GM12878 (cell line): ENCODE measurements around the gene RAB3C.

ENCODE experiments used
- CTCF ChIP-seq, 3 experiments: IDR thresholded peaks in 2 of 3; conservative IDR thresholded peaks in 1 of 3; 2 replicates each; pipeline ENCODE4 v1.5.1; 2011; ENCODE audit warnings: low read depth in 3 of 3, low read length in 3 of 3, mild to moderate bottlenecking in 3 of 3, control low read depth in 2 of 3, moderate library complexity in 2 of 3, inconsistent platforms in 1 of 3, mixed read lengths in 1 of 3; ENCODE audit not compliant: control insufficient read depth in 2 of 3, insufficient read depth in 1 of 3; ENCODE audit errors: extremely low read depth in 1 of 3
- NRF1 ChIP-seq: conservative IDR thresholded peaks from 2 replicates; pipeline ENCODE4 v1.6.1; 2011; ENCODE audit warnings: mild to moderate bottlenecking, low read depth, low read length, improper control_type of control experiment
- PAX5 ChIP-seq: IDR thresholded peaks from 2 replicates; pipeline ENCODE4 v1.6.1; 2011; ENCODE audit warnings: low read depth, low read length, borderline replicate concordance
- POLR2AphosphoS5 ChIP-seq: IDR thresholded peaks from 2 replicates; pipeline ENCODE4 v1.6.1; 2011; ENCODE audit warnings: mild to moderate bottlenecking, low read length, inconsistent platforms
- WRNIP1 ChIP-seq: IDR thresholded peaks from 2 replicates; pipeline ENCODE4 v1.6.1; 2011; ENCODE audit warnings: low read depth, low read length, improper control_type of control experiment, borderline replicate concordance
- ZNF24 ChIP-seq: fragments of 450-650 bp; IDR thresholded peaks from 2 replicates; pipeline ENCODE4 v1.6.1; 2017; ENCODE audit warnings: antibody characterized with exemption, mild to moderate bottlenecking
- ZNF592 ChIP-seq: fragments of 450-650 bp; IDR thresholded peaks from 2 replicates; pipeline ENCODE4 v1.6.1; 2017; ENCODE audit warnings: mild to moderate bottlenecking, moderate library complexity
- TF ChIP-seq, protein P1 (sequence below): fragments of 450-650 bp; IDR thresholded peaks from 2 replicates; pipeline ENCODE4 v1.6.1; 2016; ENCODE audit warnings: mild to moderate bottlenecking
- TF ChIP-seq, protein P2 (sequence below): fragments of 450-650 bp; IDR thresholded peaks from 2 replicates; pipeline ENCODE4 v1.6.1; 2017; ENCODE audit warnings: mild to moderate bottlenecking, moderate library complexity

- TF ChIP-seq PAX5 (no peak), ZNF24 (no peak), NRF1 (no peak), ZNF592 (no peak), POLR2AphosphoS5 (no peak), WRNIP1 (no peak), CTCF (IDR thresholded peaks at IDR 0.05 in 2 of 3, conservative IDR thresholded peaks at IDR 0.05 in 1 of 3; ENCODE audit: control insufficient read depth in 2 of 3, extremely low read depth in 1 of 3, insufficient read depth in 1 of 3, low read depth in 3 of 3, low read length in 3 of 3) (no peak)
- TF ChIP-seq, protein P1, sequence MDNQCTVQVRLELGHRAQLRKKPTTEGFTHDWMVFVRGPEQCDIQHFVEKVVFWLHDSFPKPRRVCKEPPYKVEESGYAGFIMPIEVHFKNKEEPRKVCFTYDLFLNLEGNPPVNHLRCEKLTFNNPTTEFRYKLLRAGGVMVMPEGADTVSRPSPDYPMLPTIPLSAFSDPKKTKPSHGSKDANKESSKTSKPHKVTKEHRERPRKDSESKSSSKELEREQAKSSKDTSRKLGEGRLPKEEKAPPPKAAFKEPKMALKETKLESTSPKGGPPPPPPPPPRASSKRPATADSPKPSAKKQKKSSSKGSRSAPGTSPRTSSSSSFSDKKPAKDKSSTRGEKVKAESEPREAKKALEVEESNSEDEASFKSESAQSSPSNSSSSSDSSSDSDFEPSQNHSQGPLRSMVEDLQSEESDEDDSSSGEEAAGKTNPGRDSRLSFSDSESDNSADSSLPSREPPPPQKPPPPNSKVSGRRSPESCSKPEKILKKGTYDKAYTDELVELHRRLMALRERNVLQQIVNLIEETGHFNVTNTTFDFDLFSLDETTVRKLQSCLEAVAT: no peak
- TF ChIP-seq, protein P2, sequence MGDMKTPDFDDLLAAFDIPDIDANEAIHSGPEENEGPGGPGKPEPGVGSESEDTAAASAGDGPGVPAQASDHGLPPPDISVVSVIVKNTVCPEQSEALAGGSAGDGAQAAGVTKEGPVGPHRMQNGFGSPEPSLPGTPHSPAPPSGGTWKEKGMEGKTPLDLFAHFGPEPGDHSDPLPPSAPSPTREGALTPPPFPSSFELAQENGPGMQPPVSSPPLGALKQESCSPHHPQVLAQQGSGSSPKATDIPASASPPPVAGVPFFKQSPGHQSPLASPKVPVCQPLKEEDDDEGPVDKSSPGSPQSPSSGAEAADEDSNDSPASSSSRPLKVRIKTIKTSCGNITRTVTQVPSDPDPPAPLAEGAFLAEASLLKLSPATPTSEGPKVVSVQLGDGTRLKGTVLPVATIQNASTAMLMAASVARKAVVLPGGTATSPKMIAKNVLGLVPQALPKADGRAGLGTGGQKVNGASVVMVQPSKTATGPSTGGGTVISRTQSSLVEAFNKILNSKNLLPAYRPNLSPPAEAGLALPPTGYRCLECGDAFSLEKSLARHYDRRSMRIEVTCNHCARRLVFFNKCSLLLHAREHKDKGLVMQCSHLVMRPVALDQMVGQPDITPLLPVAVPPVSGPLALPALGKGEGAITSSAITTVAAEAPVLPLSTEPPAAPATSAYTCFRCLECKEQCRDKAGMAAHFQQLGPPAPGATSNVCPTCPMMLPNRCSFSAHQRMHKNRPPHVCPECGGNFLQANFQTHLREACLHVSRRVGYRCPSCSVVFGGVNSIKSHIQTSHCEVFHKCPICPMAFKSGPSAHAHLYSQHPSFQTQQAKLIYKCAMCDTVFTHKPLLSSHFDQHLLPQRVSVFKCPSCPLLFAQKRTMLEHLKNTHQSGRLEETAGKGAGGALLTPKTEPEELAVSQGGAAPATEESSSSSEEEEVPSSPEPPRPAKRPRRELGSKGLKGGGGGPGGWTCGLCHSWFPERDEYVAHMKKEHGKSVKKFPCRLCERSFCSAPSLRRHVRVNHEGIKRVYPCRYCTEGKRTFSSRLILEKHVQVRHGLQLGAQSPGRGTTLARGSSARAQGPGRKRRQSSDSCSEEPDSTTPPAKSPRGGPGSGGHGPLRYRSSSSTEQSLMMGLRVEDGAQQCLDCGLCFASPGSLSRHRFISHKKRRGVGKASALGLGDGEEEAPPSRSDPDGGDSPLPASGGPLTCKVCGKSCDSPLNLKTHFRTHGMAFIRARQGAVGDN: no peak
Measured at GRCh38 chr5:58751222-58751837, 168.5 kb downstream of the RAB3C start.
